MM.1S (cell line): ENCODE data around the gene SUPT6H.
"Not testable (repeated sequence)": the region's sequence is repeated elsewhere in the genome, so short reads cannot be mapped to it uniquely, and the experiment has no call there.

Source experiments
- DNase-seq: peaks from one replicate; pipeline ENCODE4 v3.0.0-alpha.2; 2015
- H2AFZ ChIP-seq: fragments of 300-600 bp; sonication (generic); 2 replicates; pipeline ENCODE4 v1.6.0; 2016; ENCODE audit warnings: antibody characterized with exemption, low read length
- H3F3A ChIP-seq: fragments of 300-600 bp; sonication (generic); 2 replicates; pipeline ENCODE4 v1.6.1; 2016; ENCODE audit warnings: mild to moderate bottlenecking, antibody characterized with exemption, low read length, moderate library complexity, mixed read lengths; ENCODE audit not compliant: insufficient read depth
- H3K27ac ChIP-seq: fragments of 300-600 bp; sonication (generic); 2 replicates; pipeline ENCODE4 v1.5.1; 2016; ENCODE audit warnings: mild to moderate bottlenecking, low read length
- H3K27me3 ChIP-seq: fragments of 300-600 bp; sonication (generic); replicated peaks from 2 replicates; pipeline ENCODE4 v1.6.0; 2016; ENCODE audit warnings: low read length; ENCODE audit not compliant: insufficient read depth
- H3K36me3 ChIP-seq: fragments of 300-600 bp; sonication (generic); replicated peaks from 2 replicates; pipeline ENCODE4 v1.6.1; 2016; ENCODE audit warnings: mild to moderate bottlenecking, low read length, mixed read lengths; ENCODE audit not compliant: insufficient read depth
- H3K4me1 ChIP-seq: fragments of 300-600 bp; sonication (generic); 2 replicates; pipeline ENCODE4 v1.6.1; 2016; ENCODE audit warnings: low read length, mixed read lengths
- H3K4me2 ChIP-seq: fragments of 300-600 bp; sonication (generic); 2 replicates; pipeline ENCODE4 v1.6.0; 2016; ENCODE audit warnings: low read depth, low read length
- H3K4me3 ChIP-seq: fragments of 300-600 bp; sonication (generic); 2 replicates; pipeline ENCODE4 v1.5.1; 2016; ENCODE audit warnings: low read length, mixed read lengths
- H3K79me2 ChIP-seq: fragments of 300-600 bp; sonication (generic); 2 replicates; pipeline ENCODE4 v1.6.1; 2016; ENCODE audit warnings: mixed run types, low read length, mixed read lengths
- H3K9ac ChIP-seq: fragments of 300-600 bp; sonication (generic); 2 replicates; pipeline ENCODE4 v1.6.1; 2016; ENCODE audit warnings: low read length, mixed read lengths
- H3K9me2 ChIP-seq: fragments of 300-600 bp; sonication (generic); replicated peaks from 2 replicates; pipeline ENCODE4 v1.6.1; 2016; ENCODE audit warnings: mild to moderate bottlenecking, low read length, mixed read lengths; ENCODE audit not compliant: insufficient read depth
- H3K9me3 ChIP-seq: fragments of 300-600 bp; sonication (generic); replicated peaks from 2 replicates; pipeline ENCODE4 v1.6.1; 2016; ENCODE audit warnings: mild to moderate bottlenecking, low read length, mixed read lengths; ENCODE audit not compliant: insufficient read depth
- H4K20me1 ChIP-seq: fragments of 300-600 bp; sonication (generic); 2 replicates; pipeline ENCODE4 v1.6.1; 2016; ENCODE audit warnings: mild to moderate bottlenecking, low read length, moderate library complexity, mixed read lengths; ENCODE audit not compliant: insufficient read depth
- EZH2 ChIP-seq: fragments of 300-600 bp; sonication (generic); optimal IDR thresholded peaks from 2 replicates; pipeline ENCODE3; 2017; ENCODE audit warnings: low read depth, mild to moderate bottlenecking, antibody characterized with exemption, low read length, mixed read lengths
- EZH2phosphoT487 ChIP-seq: fragments of 300-600 bp; sonication (generic); IDR thresholded peaks from 2 replicates; pipeline ENCODE4 v1.6.1; 2018; ENCODE audit warnings: antibody characterized with exemption, low read length
- TF ChIP-seq, protein P1 (sequence below): fragments of 300-600 bp; sonication (generic); IDR thresholded peaks from 2 replicates; pipeline ENCODE4 v1.5.1; 2016; ENCODE audit warnings: antibody characterized with exemption, low read length, mixed read lengths

Gene SUPT6H

DNA sequence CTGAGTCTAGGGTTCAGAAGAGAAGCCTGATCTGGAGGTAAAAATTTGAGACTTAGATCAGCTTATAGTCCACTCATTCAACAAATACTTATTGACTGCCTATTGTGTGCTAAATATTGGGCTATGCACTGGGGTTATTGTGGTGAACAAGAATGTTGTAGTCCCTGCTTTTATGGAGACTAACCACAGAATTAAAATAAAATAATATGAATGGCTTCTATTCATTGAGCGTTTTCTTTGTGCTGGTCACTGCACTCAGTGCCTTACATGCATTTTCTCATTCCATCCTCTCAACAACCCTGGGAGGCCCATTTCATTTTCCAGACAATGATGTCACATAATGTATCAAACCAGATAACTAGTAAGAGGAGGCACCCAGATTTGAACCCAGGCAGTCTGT lies 71.3 kb downstream of the SUPT6H start:
- no peaks in the 10 kb centered on the region for H3K9me3 ChIP-seq
- no peak overlapping the region for H3K4me3 ChIP-seq
- no peak overlapping the region for H3K9ac ChIP-seq
- TF ChIP-seq EZH2phosphoT487 (no peak), EZH2 (no peak)
- TF ChIP-seq, protein P1, sequence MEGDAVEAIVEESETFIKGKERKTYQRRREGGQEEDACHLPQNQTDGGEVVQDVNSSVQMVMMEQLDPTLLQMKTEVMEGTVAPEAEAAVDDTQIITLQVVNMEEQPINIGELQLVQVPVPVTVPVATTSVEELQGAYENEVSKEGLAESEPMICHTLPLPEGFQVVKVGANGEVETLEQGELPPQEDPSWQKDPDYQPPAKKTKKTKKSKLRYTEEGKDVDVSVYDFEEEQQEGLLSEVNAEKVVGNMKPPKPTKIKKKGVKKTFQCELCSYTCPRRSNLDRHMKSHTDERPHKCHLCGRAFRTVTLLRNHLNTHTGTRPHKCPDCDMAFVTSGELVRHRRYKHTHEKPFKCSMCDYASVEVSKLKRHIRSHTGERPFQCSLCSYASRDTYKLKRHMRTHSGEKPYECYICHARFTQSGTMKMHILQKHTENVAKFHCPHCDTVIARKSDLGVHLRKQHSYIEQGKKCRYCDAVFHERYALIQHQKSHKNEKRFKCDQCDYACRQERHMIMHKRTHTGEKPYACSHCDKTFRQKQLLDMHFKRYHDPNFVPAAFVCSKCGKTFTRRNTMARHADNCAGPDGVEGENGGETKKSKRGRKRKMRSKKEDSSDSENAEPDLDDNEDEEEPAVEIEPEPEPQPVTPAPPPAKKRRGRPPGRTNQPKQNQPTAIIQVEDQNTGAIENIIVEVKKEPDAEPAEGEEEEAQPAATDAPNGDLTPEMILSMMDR = no peak
- H3K4me1 ChIP-seq = peaks cover 6% of the 10 kb centered on the region
- H3K27ac ChIP-seq = no peak overlapping the region
- H3K27me3 ChIP-seq = no peaks in the 10 kb centered on the region
- peaks cover 10% of the 10 kb centered on the region for H3F3A ChIP-seq
- H2AFZ ChIP-seq = no peak overlapping the region
- no peaks in the 10 kb centered on the region for H3K79me2 ChIP-seq
- H3K9me2 ChIP-seq = no peaks in the 10 kb centered on the region
- H3K36me3 ChIP-seq = no peaks in the 10 kb centered on the region
- no peak overlapping the region for H3K4me2 ChIP-seq
- no peaks in the 10 kb centered on the region for H4K20me1 ChIP-seq
- DNase-seq = no peak

DNA sequence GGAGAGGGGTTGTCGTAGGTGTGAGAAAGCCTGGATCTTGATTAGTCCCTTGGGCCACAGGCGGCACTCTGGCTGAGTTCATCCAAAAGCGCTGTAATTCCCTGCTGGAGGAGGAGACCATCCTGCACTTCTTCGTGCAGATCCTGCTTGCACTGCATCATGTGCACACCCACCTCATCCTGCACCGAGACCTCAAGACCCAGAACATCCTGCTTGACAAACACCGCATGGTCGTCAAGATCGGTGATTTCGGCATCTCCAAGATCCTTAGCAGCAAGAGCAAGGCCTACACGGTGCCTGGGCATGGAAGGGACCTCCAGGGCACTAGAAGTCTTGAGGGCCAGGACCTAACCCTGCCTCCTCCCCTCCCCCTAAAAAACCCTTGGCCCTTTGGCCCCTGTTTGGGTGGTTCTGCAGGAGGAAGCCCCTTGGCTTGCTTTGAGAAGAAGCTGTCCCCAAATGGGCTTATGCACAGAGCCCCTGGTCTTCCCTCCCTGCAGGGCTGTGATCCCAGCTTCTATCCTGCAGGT lies 72.8 kb downstream of the SUPT6H start:
- TF ChIP-seq EZH2phosphoT487 = no peak
- no peak for TF ChIP-seq EZH2
- TF ChIP-seq, protein P1 = no peak
- no peak for DNase-seq
- no peaks in the 10 kb centered on the region for H3K9me3 ChIP-seq
- H3K9ac ChIP-seq = no peak overlapping the region
- no peaks in the 10 kb centered on the region for H3K79me2 ChIP-seq
- H4K20me1 ChIP-seq = no peaks in the 10 kb centered on the region
- H3K9me2 ChIP-seq = no peaks in the 10 kb centered on the region
- H3K27ac ChIP-seq = no peak overlapping the region
- no peak overlapping the region for H3K4me2 ChIP-seq
- no peak overlapping the region for H3K4me3 ChIP-seq
- peaks cover 11% of the 10 kb centered on the region for H3K4me1 ChIP-seq
- H3K27me3 ChIP-seq = no peaks in the 10 kb centered on the region
- H3K36me3 ChIP-seq = no peaks in the 10 kb centered on the region
- no peaks in the 10 kb centered on the region for H3F3A ChIP-seq
- no peak overlapping the region for H2AFZ ChIP-seq

DNA sequence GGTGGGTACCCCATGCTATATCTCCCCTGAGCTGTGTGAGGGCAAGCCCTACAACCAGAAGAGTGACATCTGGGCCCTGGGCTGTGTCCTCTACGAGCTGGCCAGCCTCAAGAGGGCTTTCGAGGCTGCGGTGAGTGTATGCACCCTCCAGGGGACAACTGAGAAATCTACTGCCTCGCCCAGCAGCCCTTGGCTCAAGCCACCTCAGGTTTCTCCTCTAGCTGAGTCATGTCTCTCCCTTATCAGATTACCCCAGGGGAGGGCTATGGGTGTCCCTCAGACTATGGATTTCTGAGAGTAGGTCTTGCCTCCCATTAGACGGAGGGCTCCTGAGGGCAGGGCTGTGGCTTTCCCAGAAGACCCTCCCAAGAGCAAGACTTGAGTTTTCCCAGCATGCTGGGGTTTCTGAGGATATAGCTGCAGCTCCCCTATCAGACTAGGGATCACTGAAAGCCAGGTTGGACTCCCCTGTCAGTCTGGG lies 73.3 kb downstream of the SUPT6H start:
- no peaks in the 10 kb centered on the region for H3F3A ChIP-seq
- no peak for TF ChIP-seq EZH2
- TF ChIP-seq, protein P1 = no peak
- TF ChIP-seq EZH2phosphoT487 = no peak
- no peaks in the 10 kb centered on the region for H3K27me3 ChIP-seq
- H3K79me2 ChIP-seq = no peaks in the 10 kb centered on the region
- no peak overlapping the region for H2AFZ ChIP-seq
- H3K9me3 ChIP-seq = no peaks in the 10 kb centered on the region
- H3K4me3 ChIP-seq = no peak overlapping the region
- H3K9ac ChIP-seq = no peak overlapping the region
- H3K27ac ChIP-seq = no peak overlapping the region
- no peaks in the 10 kb centered on the region for H3K9me2 ChIP-seq
- H3K36me3 ChIP-seq = no peaks in the 10 kb centered on the region
- H3K4me2 ChIP-seq = no peak overlapping the region
- H3K4me1 ChIP-seq = peaks cover 11% of the 10 kb centered on the region
- H4K20me1 ChIP-seq = no peaks in the 10 kb centered on the region
- no peak for DNase-seq

DNA sequence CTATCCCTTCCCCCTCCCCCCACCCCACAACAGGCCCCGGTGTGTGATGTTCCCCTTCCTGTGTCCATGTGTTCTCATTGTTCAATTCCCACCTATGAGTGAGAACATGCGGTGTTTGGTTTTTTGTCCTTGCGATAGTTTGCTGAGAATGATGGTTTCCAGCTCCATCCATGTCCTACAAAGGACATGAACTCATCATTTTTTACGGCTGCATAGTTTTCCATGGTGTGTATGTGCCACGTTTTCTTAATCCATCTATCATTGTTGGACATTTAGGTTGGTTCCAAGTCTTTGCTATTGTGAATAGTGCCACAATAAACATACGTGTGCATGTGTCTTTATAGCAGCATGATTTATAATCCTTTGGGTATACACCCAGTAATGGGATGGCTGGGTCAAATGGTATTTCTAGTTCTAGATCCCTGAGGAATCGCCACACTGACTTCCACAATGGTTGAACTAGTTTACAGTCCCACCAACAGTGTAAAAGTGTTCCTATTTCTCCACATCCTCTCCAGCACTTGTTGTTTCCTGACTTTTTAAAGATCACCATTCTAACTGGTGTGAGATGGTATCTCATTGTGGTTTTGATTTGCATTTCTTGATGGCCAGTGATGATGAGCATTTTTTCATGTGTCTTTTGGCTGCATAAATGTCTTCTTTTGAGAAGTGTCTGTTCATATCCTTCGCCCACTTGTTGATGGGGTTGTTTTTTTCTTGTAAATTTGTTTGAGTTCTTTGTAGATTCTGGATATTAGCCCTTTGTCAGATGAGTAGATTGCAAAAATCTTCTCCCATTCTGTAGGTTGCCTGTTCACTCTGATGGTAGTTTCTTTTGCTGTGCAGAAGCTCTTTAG lies 74.1 kb downstream of the SUPT6H start:
- H3K9ac ChIP-seq, H2AFZ ChIP-seq, H3K27me3 ChIP-seq, H3K9me2 ChIP-seq, H3K9me3 ChIP-seq, H4K20me1 ChIP-seq, DNase-seq, H3K79me2 ChIP-seq, H3K36me3 ChIP-seq, H3F3A ChIP-seq, H3K27ac ChIP-seq, H3K4me2 ChIP-seq, H3K4me3 ChIP-seq: not testable (repeated sequence)
- peaks cover 14% of the 10 kb centered on the region for H3K4me1 ChIP-seq
